Measurements from ENCODE around the gene TMEM221. TPM values are rescaled to one million over a fixed set of nuclear protein-coding genes. Genes with fewer than 3 reads are reported as not detected.

TMEM221 gene
- total RNA-seq, 1 experiment from 2014 or later: not detected

GRCh38 chr19:17404621-17405249 is 43.7 kb downstream of the TMEM221 start:
- Mint-ChIP-seq H3K4me1 (ENCODE audit: low read depth, unreplicated experiment) (peaks cover 10% of the 10 kb centered on the region), H3K27me3 (ENCODE audit: insufficient read depth, unreplicated experiment) (no peaks in the 10 kb centered on the region), H3K27ac (ENCODE audit: unreplicated experiment) (peak overlapping the region; percentile 10), H3K36me3 (ENCODE audit: insufficient read depth, unreplicated experiment) (peaks cover 21% of the 10 kb centered on the region), H3K4me3 (ENCODE audit: unreplicated experiment) (peak overlapping the region; percentile 76), H3K9me3 (ENCODE audit: unreplicated experiment) (no peaks in the 10 kb centered on the region)
- ChIA-PET POLR2A (interaction anchor here (0.5 to 1.5 kb wide), 5 partner anchors 15 to 888 kb away, joined by 3 to 15 read pairs (median 6); partner anchors contain the start of gene MVB12A), CTCF (interaction anchor here (0.7 to 1.2 kb wide), 3 partner anchors 15 to 112 kb away, joined by 3 to 6 read pairs (median 4); partner anchors contain the start of gene MVB12A)
- H3K36me3 ChIP-seq (ENCODE audit: control insufficient read depth, insufficient read depth, low read length): peaks cover 2% of the 10 kb centered on the region; the same call in 1 of the 2 replicates
- H3K4me3 ChIP-seq (ENCODE audit: low read depth, low read length): peak overlapping the region; percentile 42
- H3K4me1 ChIP-seq: peaks cover 13% of the 10 kb centered on the region
- H3K9me3 ChIP-seq: no peaks in the 10 kb centered on the region
- intact Hi-C loops (cut with micrococcal nuclease; ENCODE audit: unreplicated experiment): no loop called here
- no TSS peak for BruUV-seq (replicated peaks)
- no peaks in the 10 kb centered on the region for H3K27me3 ChIP-seq (replicated peaks; ENCODE audit: control insufficient read depth, insufficient read depth, low read length)
- DNase-seq: no peak
- TF ChIP-seq CTCF (IDR thresholded peaks at IDR 0.05; ENCODE audit: insufficient read depth in 1 of 2, low read depth in 1 of 2, low read length in 1 of 2, severe bottlenecking in 1 of 2, unreplicated experiment in 1 of 2): no peak

- Mint-ChIP-seq H3K9me3 (ENCODE audit: unreplicated experiment) (no peaks in the 10 kb centered on the region), H3K4me1 (ENCODE audit: low read depth, unreplicated experiment) (peaks cover 10% of the 10 kb centered on the region), H3K27ac (ENCODE audit: unreplicated experiment) (no peak overlapping the region), H3K27me3 (ENCODE audit: insufficient read depth, unreplicated experiment) (no peaks in the 10 kb centered on the region), H3K4me3 (ENCODE audit: unreplicated experiment) (peak overlapping the region; percentile 76), H3K36me3 (ENCODE audit: insufficient read depth, unreplicated experiment) (peaks cover 21% of the 10 kb centered on the region)
- BruUV-seq (replicated peaks): no TSS peak
- no peaks in the 10 kb centered on the region for H3K9me3 ChIP-seq
- intact Hi-C loops (cut with micrococcal nuclease; ENCODE audit: unreplicated experiment): no loop called here
- H3K36me3 ChIP-seq (ENCODE audit: control insufficient read depth, insufficient read depth, low read length): peaks cover 2% of the 10 kb centered on the region; the same call in 1 of the 2 replicates
- no peaks in the 10 kb centered on the region for H3K27me3 ChIP-seq (replicated peaks; ENCODE audit: control insufficient read depth, insufficient read depth, low read length)
- CTCF ChIA-PET: no interaction called here
- peaks cover 13% of the 10 kb centered on the region for H3K4me1 ChIP-seq
- peak overlapping the region; percentile 42; the same call in 1 of the 2 replicates for H3K4me3 ChIP-seq (ENCODE audit: low read depth, low read length)
- TF ChIP-seq CTCF (IDR thresholded peaks at IDR 0.05; ENCODE audit: insufficient read depth in 1 of 2, low read depth in 1 of 2, low read length in 1 of 2, severe bottlenecking in 1 of 2, unreplicated experiment in 1 of 2): no peak
- DNase-seq: no peak
- POLR2A ChIA-PET: no interaction called here
Observed at GRCh38 chr19:17404015-17404414, 44.5 kb downstream of the TMEM221 start.

- no peaks in the 10 kb centered on the region for H3K9me3 Mint-ChIP-seq (ENCODE audit: unreplicated experiment)
- no peaks in the 10 kb centered on the region for H3K27me3 Mint-ChIP-seq (ENCODE audit: insufficient read depth, unreplicated experiment)
- peaks cover 13% of the 10 kb centered on the region for H3K4me1 ChIP-seq
- H3K36me3 ChIP-seq (ENCODE audit: control insufficient read depth, insufficient read depth, low read length): peaks cover 2% of the 10 kb centered on the region; the same call in 1 of the 2 replicates
- TF ChIP-seq CTCF (IDR thresholded peaks at IDR 0.05; ENCODE audit: insufficient read depth in 1 of 2, low read depth in 1 of 2, low read length in 1 of 2, severe bottlenecking in 1 of 2, unreplicated experiment in 1 of 2): no peak
- H3K4me1 Mint-ChIP-seq (ENCODE audit: low read depth, unreplicated experiment): peaks cover 10% of the 10 kb centered on the region
- no peaks in the 10 kb centered on the region for H3K9me3 ChIP-seq
- TSS peak; percentile 12 for BruUV-seq (replicated peaks)
- ChIA-PET CTCF (no interaction called here), POLR2A (no interaction called here)
- no peak overlapping the region for H3K4me3 ChIP-seq (ENCODE audit: low read depth, low read length)
- H3K27ac Mint-ChIP-seq (ENCODE audit: unreplicated experiment): no peak overlapping the region
- intact Hi-C loops (cut with micrococcal nuclease; ENCODE audit: unreplicated experiment): no loop called here
- H3K36me3 Mint-ChIP-seq (ENCODE audit: insufficient read depth, unreplicated experiment): peaks cover 21% of the 10 kb centered on the region
- H3K27me3 ChIP-seq (replicated peaks; ENCODE audit: control insufficient read depth, insufficient read depth, low read length): no peaks in the 10 kb centered on the region
- H3K4me3 Mint-ChIP-seq (ENCODE audit: unreplicated experiment): no peak overlapping the region
- no peak for DNase-seq
Observed at GRCh38 chr19:17402982-17403855, 45.2 kb downstream of the TMEM221 start.
